22Rv1 (cell line): ENCODE results near the gene MT3.
"Not testable (repeated sequence)": the region's sequence is repeated elsewhere in the genome, so short reads cannot be mapped to it uniquely, and the experiment has no call there.

Experiments used
- H3K27ac ChIP-seq: fragments of 450-650 bp; 2 replicates; pipeline ENCODE4 v1.5.1; 2017
- ZFX ChIP-seq: fragments of 450-650 bp; IDR thresholded peaks from 2 replicates; pipeline ENCODE4 v1.6.1; 2017; ENCODE audit warnings: antibody characterized with exemption, borderline replicate concordance
- TF ChIP-seq, protein P1 (sequence below): fragments of 450-650 bp; IDR thresholded peaks from 2 replicates; pipeline ENCODE4 v1.5.1; 2017; ENCODE audit warnings: mild to moderate bottlenecking

The MT3 gene

DNA sequence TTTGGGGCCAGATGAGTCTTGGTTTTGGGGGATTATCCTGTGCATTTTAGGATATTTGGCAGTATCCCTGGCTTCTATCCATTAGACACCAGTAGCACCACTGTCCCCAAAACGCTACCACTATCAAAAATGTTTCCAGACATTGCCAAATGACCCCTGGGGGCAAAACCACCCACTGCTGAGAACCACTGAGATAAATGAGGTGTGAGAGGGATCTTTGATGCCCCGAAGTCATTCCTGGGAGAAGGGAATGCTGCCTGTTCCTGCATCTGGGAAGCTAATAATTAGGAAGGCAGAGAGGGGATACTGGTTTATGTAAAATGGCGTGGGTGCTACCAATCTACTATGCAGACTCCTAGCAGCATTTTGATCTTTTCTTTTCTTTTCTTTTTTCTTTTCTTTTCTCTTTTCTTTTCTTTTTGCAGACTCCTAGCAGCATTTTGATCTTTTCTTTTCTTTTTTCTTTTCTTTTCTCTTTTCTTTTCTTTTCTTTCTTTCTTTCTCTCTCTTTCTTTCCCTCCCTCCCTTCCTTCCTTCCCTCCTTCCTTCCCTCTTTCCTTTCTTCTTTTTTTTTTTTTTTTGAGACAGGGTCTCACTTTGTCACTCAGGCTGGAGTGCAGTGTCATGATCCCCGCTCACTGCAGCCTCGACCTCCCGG lies 8.8 kb upstream of the MT3 start:
- H3K27ac ChIP-seq, result no peak overlapping the region
- TF ChIP-seq, protein P1, sequence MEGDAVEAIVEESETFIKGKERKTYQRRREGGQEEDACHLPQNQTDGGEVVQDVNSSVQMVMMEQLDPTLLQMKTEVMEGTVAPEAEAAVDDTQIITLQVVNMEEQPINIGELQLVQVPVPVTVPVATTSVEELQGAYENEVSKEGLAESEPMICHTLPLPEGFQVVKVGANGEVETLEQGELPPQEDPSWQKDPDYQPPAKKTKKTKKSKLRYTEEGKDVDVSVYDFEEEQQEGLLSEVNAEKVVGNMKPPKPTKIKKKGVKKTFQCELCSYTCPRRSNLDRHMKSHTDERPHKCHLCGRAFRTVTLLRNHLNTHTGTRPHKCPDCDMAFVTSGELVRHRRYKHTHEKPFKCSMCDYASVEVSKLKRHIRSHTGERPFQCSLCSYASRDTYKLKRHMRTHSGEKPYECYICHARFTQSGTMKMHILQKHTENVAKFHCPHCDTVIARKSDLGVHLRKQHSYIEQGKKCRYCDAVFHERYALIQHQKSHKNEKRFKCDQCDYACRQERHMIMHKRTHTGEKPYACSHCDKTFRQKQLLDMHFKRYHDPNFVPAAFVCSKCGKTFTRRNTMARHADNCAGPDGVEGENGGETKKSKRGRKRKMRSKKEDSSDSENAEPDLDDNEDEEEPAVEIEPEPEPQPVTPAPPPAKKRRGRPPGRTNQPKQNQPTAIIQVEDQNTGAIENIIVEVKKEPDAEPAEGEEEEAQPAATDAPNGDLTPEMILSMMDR, result no peak
- TF ChIP-seq ZFX, result no peak

- not testable (repeated sequence) for H3K27ac ChIP-seq
These were observed 6.4 kb upstream of the MT3 start for GRCh38 chr16:56582911-56583310.

DNA sequence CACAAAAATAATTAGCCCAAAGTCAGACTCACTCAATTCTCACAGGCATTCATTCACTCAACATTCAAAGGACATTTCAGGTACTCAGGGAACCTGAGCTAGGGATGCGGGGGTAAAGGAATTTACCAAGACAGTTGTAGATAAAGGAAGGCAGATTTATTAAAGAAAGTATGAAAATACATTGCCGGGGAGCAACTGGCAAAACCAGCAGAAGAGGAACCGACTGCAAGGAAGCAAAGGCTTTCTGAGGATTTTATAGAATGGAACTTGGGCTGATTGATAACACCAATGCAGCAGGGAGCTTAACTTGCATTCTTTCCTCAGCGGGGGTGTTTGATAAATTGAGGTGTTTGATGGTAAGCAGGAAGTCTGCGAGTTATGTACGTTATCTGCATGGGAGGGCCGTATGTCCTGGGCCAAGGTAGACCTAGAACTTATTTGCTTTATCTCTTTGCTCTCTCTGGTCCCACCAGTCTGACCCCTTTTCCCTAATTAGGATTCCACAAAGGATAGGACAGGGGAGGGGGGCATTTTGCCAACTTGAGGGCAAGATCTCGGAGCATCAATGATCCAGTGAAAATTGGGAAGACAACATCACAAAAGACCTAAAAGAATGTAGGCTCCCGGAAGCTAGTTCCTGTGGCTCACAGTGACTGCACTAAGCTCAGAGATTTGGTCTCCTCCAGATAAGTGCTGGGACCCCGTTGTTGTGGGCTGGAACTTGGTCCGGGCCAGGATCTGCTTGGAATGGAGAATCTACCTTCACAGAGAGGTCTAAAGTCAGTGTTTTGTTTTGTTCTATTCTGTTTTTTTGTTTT lies 5.8 kb upstream of the MT3 start:
- H3K27ac ChIP-seq, result no peak overlapping the region
- TF ChIP-seq ZFX, result no peak
- TF ChIP-seq, protein P1, result no peak

DNA sequence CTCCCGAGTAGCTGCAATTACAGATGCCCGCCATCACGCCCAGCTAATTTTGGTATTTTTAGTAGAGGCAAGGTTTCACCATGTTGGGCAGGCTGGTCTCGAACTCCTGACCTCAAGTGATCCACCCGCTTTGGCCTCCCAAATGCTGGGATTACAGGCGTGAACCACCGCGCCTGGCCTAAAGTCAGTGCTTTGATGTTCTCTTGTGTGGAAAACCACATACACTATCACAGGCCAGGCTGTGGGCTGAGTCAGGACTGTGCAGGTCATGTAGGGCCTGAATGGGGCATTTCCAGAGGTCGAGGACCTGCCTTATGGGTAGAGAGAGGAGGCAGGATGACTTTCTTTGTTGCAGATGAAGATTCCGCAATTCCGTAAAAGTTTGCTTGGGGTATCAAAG lies 5.1 kb upstream of the MT3 start:
- no peak for TF ChIP-seq ZFX
- TF ChIP-seq, protein P1, result no peak

GRCh38 chr16:56588781-56589140 lies 567 bp upstream of the MT3 start:
- H3K27ac ChIP-seq, result no peak overlapping the region
- TF ChIP-seq, protein P1, result no peak
- TF ChIP-seq ZFX, result no peak

More for the DNA sequence above, 5.1 kb upstream of the MT3 start:
- no peak overlapping the region for H3K27ac ChIP-seq

DNA sequence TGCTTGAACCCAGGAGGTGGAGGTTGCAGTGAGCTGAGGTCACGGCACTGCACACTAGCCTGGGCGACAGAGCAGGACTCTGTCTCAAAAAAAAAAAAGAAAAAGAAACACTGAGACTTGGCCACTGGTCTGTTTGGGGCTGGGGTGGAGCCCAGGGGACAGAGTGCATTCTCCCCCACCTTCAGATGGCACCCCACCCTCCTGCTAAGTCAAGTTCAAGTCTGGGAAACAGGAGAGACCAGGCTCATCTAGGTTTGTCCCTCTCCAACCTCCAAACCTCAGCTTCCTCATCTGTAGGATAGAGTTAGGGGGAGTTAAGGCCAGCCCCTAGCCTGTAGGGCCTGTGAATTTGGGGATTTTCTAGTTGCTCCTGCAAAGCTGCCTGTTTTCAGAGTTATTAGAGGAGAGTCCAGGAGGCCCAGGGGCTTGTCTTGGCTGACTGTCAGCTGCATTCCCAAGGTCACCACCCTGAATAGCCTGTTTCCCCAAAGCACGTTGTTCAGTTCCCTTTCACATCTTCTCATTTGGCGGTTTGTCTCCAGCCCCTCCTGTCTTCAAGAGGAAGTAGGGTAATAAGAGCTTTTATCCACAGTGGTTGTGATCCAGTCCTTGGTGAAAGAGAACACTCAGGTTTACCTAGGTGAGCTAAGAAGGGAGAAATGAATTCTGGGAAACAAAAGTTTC lies 2.2 kb downstream of the MT3 start:
- H3K27ac ChIP-seq, result no peak overlapping the region
- TF ChIP-seq, protein P1, result no peak
- no peak for TF ChIP-seq ZFX

GRCh38 chr16:56593573-56594291 lies 4.4 kb downstream of the MT3 start:
- no peak overlapping the region for H3K27ac ChIP-seq
- TF ChIP-seq, protein P1, result no peak
